GM19099 (cell line): Measurements from ENCODE around the gene COL4A1.

Experiments used
- POLR2A ChIP-seq: IDR thresholded peaks from 3 replicates; pipeline ENCODE4 v1.6.1; 2011; ENCODE audit warnings: low read depth; ENCODE audit not compliant: insufficient read length; ENCODE audit errors: extremely low read depth

COL4A1 gene

DNA sequence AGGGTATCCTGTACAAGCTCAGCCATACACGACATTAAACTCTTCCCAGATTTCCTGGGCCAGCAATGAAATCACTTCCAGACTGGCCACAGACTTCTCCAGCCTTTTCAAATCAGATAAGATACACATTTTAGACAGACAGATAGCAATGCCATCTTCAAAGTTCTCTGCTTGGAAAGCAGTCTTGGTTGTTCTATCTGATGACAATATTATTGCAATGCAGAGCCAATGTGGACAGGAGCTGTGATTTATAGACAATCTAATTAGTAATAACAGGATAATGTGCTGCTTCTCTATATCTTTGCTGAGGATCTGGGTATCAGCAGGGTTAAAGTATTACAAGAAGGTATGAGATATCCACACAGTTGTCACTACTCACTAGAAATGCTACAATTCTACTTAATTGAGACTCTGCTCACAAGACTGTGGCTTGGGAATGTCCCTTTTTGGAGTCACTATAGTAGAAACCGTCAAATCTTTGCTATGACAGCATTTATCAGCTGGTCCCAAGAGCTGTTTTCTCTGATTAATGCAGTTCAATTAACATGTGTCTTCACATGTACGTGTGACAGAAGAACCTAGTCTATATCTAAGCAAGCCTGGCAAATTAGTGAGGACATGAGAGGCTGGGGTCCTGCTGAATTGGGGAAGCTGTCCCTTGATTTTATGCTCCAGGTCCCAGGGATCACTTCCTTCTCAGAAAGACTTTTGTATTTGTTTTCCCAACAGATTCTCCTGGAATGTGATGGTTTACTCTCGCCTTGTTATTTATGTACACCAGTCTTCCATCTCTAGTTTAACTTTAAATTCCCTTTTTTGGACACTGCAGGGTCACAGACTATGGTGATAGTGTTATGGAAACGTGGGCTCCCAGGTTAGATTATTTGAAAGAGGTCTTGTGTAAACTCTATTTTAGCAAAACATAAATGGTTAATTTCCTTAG lies 68.8 kb downstream of the COL4A1 start:
- no peak for TF ChIP-seq POLR2A

DNA sequence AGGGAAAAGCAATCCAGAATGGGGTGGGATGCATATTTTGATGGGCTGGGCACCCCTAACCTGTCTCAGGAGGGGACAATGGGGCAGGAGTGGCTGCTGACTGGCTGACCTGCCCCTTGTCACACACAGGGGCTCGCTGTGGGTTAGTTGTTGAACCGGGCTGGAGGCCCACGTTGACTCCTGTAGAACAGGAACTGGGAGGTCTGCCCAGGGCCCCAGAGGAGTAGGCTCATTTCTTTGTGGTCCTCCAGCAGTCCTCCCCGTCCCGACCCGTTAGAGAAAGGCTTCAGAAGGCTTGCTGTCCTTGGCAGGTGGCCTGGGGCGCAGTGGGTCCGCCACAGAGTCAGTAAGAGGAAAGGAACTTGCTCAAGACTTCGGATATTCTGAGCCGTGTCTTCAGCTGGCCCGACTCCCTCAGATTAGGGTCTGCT lies 70.1 kb downstream of the COL4A1 start:
- TF ChIP-seq POLR2A, result no peak

DNA sequence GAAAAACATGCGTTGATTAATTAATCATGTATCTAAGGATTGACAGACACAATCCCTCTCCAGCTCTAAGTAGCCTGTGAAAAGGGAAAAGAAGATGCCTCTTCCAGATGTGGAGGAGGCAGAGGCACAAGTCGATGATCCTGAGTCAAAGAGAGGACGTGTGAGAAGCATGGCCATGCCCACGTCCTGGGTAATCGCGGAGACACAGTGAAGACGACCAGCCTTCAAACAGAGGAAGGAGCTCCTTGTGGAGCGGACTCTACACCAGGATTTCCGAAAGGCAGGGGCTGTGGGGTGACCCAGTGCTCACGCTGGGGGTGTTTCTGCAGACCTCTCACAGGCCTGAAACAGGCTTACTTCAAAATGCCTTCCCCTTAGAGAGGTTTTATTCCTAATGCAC lies 70.5 kb downstream of the COL4A1 start:
- TF ChIP-seq POLR2A, result no peak

DNA sequence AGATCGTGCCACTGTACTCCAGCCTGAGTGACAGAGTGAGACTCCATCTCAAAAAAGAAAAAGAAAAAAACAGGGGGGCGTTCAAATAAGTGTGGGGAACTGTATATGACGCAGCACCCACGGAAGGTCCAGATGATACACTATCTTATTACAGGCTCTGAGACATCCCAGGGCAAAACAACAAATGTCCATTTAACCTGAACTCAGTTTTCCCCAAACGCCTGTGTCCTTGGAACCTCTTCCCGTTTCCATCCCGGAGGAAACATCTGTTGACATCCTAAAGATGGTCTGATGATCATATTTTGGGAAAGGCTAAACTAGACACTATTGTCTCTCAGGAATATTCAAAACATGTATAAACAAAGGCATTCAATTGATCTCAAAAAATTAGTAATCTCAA lies 72.4 kb downstream of the COL4A1 start:
- no peak for TF ChIP-seq POLR2A

DNA sequence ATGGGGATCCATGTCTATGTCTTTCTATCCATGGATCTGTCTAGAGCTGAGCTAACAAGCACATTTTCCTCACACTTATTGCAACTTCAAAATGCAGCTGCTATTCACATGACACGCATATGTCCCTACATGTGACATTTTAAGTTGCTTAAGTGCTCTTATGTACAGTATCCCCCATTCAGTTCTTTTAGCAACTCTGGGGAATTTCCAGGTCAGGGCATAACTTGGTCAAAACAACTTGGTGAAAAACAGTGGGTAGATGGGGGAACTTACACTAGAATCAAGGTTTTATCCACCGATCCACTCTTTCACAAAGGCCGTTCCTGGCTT lies 73.0 kb downstream of the COL4A1 start:
- TF ChIP-seq POLR2A, result no peak

DNA sequence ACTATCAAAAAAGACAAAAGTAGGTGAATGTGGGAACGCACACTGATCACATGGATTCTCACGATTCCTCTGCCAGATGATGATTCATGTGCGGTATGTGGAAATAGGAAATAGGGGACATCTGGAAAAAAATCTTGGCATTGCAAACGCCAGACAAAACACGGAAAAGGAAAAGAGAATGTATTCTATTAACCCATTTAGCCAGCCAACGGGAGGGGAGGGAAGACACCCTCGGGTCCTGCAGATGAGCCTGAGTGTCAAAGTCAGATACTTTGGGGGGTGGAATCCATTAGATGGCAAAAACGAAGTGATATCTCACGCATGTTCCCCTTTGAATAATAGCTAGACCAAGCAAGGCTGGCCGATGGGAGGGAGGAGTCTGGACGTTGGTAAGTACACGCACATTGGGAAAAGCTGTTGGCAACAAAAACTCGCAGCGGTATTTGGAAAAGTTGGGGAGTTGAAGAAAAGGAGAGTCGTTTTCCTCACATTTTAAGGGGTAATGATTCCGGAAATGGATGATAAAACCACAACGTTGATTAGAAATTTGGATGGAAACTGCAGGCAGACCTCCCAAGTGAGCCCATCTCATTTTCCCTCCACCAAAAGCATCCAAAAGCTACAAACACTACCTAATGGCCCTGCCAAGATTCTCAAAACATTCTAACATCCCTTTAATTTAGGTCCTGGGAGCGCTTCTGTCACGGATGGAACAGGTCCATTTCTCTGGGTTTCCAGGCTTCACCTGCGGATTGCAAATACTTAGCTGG lies 73.6 kb downstream of the COL4A1 start:
- no peak for TF ChIP-seq POLR2A

DNA sequence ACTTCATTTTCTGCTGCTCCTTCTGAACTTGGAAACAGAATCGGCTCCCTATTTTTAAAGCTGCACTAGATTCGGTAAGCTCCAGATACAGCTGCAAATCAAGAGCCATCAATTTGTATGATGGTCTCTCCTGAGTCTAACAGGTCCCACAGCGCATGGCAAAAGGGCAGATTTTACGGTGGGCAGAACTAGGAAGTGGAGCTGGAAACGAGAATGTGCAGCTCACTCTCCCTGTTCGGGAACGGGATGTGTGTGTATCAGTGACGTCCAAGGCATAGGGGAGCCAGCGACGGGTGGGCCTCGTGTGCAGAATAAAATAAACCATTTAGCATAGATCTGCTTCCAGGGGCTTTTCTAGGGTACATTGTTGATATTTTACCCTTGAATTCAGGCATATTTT lies 74.2 kb downstream of the COL4A1 start:
- TF ChIP-seq POLR2A, result no peak

DNA sequence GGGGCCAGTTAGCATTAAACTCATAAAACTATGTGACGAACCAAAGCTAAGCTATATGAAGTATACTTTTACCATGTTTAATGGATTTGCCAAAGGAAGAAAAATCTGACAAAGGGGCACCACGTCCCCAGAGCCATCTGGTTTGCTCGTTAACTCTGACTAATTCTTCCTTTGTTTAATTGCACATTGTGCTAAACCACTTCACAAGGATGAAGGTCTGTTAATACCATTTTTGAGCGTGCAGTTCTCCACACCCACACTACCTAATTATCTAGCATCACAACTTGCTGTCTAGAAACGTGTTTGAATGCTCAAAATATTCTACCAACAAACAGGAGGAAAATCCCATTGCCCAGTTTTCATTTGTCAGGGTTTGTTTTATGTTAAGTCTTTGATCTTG lies 74.8 kb downstream of the COL4A1 start:
- TF ChIP-seq POLR2A, result no peak

DNA sequence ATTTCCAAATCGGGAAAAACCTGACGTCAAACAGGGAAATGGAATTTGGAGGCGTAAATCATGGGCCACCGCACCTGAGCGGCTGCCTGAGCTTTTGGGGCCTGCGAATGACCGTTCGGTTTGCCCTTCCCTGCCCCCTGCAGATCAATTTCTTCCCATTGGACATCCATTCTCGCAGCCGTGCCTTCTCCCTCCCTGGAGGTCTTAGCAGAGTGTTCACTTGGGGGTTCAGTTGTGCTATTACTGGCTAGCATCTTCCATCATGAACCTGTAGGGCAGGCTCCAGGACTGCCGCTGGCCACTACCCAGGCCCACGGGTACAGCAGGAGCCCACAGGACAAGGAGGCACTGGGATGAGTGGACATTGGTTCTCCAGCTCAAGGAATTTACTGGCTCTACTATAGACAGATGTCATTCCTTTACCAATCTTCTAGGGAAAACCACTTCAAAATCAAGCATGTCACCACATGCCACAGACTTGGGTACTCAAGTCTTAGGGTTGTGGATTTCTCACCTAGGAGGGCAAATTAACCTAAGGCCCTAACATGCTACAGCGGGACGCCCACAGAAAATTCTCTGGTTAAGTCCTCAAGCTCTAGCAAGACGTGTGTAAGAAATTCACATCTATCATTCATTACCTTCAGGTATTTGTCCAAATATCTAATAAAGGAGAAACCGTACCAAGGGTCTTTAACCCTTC lies 75.5 kb downstream of the COL4A1 start:
- no peak for TF ChIP-seq POLR2A

DNA sequence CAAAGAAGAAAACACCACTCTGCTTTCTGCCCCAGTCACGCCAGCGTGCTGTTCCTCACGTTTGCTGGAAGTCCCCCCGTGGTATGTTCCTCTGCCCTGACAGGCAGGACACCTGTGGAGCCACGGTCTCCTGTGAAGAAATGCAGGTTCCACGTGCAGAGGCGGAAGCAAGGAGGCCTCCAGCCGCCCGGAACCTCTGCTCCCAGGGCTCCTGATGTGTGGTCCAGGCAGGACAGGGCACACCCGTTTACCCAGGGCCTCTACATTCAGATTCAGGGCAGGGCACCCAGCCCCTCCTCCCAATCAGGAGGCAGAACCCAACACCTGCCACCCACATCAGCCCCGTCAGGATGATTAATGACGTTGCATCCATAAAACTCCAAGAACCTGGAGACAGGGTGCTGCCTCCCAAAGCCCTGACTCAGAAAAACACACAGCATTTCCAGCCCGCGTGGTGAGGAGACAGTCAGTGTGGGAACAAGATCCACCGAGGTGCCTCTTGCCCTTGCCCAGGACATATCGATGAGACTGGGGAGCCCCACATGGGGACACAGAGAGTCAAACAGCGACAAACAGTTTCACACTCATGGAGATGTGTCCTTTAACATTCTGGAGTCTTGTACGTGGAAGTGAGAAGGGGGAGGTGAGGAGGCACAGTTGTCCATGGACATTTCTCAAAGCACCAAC lies 76.2 kb downstream of the COL4A1 start:
- TF ChIP-seq POLR2A, result no peak

DNA sequence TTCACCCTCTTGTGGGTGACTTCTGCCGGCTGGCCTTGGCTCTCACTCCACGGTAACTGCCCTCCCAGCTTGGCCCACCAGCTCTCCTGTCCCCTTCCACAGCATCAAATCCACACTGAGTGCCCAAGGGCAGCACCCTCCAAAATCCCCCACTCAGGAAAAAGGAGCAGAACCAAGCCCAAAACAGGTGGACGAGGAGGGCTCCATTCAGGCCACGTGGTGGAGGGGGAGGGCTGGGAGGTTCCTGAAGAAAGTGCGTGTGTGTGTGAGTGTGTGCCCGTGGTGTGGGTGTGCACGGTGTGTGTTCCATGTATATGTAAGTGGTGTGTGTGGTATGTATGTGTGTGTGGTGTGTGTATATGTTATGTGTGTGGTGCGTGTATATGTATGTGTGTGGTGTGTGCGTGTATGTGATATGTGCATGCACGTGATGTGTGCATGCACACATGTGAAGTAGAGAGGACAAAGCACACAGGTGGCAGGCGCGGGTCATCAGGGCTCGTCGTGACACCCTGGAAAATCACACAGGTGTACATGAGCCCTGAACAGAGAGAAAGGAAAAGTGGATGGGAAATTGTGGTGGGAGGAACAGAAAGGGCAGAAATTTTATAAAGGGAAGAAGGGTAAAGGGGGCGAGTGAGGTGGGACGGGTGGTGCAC lies 76.9 kb downstream of the COL4A1 start:
- TF ChIP-seq POLR2A, result no peak

DNA sequence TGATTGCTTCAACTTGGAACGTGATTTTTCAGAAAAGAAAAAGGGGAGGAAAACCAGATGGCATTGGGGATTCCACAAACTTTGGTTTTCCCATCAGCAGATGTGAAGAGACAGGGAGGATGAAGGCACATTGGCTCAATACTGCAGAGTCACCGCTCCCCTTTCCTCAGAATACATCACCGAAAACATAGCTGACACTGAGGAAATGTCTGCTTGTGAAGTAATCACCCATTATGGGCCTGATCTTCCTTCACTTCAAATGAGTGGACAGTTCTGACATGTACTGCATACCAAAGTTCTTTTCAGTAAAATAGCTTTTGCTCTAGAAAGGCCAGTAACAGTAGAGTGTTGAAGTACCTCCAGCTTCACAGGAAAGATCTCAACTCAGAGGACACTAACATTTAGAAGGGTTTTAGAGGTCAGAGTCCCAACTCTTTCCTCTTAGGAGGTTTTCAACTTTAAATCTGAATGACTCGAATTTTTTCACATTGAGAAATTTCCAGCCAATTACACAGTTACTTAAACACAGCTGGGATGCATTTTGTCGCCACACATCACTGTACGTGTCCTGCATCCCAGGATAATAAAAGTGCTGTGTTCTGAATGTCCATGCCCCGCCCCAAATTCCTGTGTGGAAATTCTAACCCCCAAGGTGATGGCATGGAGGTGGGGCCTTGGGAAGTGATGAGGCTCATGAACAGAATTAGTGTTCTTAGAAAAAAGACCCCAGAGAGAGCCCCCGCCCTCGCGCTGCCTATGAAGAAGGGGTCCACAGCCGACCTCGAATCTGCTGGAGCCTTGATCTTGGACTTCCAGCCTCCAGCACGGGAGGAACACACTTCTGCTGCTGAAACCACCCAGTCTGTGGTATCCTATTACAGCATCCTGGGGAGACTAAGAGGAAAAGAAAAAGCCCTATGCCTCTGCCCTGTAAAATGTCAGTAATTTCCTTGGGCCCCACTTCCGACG lies 77.7 kb downstream of the COL4A1 start:
- no peak for TF ChIP-seq POLR2A
